ENCODE data around the gene INIP.

INIP gene

DNA sequence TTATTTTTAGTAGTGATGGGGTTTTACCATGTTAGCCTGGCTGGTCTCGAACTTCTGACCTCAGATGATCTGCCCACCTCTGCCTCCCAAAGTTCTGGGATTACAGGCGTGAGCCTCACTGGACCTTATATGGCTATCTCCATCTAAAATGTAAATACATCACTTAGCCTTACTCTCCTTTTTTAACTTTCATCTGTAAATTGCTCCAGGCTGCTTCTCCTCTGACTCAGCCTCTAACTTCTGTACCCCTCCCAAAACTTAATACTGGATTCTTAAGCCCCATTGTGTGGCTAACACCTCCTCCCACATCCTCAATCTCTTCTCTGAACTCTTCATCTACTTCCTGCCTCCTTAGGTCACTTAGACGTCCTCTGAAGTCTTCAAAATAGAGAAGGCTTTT, 36.7 kb upstream of the INIP start:
- Histone ChIP-seq H3K36me3 (ENCODE audit: insufficient read depth, low read length) (no peaks in the 10 kb centered on the region), H3K4me3 (ENCODE audit: low read depth in 1 of 2, low read length in 2 of 2) (no peak overlapping the region), H3K27me3 (ENCODE audit: control insufficient read depth in 1 of 2, insufficient read depth in 2 of 2, low read length in 2 of 2) (no peaks in the 10 kb centered on the region), H3K27ac (ENCODE audit: low read depth, low read length) (peak overlapping the region; percentile 16), H3K9ac (ENCODE audit: low read length) (no peak overlapping the region), H3K9me3 (ENCODE audit: low read length) (no peaks in the 10 kb centered on the region), H3K4me1 (ENCODE audit: insufficient read depth, low read length) (peaks cover 65% of the 10 kb centered on the region)

DNA sequence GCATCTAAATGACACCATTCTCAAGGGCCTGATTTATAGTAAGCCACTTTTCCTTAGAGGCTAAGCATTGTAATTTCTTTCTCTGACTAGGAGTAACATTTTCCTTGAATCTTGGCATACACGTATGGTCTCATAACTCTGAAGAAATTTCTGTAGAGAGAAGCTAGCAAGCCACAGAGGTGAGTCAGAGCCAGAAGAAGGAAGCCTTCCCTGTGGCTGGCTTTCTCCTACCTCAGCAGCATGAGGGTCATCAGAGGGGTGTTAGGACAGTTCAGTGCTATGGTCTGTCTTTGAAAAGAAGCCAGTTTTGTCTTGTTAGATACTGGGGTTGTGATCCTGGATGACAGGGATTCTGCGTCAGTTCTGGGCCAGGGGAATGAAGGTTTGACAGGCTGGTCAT, 35.8 kb upstream of the INIP start:
- Histone ChIP-seq H3K27ac (ENCODE audit: low read depth, low read length) (no peak overlapping the region), H3K4me1 (ENCODE audit: insufficient read depth, low read length) (peaks cover 66% of the 10 kb centered on the region), H3K9me3 (ENCODE audit: low read length) (no peaks in the 10 kb centered on the region), H3K27me3 (ENCODE audit: control insufficient read depth in 1 of 2, insufficient read depth in 2 of 2, low read length in 2 of 2) (no peaks in the 10 kb centered on the region), H3K9ac (ENCODE audit: low read length) (no peak overlapping the region), H3K4me3 (ENCODE audit: low read depth in 1 of 2, low read length in 2 of 2) (no peak overlapping the region), H3K36me3 (ENCODE audit: insufficient read depth, low read length) (no peaks in the 10 kb centered on the region)

DNA sequence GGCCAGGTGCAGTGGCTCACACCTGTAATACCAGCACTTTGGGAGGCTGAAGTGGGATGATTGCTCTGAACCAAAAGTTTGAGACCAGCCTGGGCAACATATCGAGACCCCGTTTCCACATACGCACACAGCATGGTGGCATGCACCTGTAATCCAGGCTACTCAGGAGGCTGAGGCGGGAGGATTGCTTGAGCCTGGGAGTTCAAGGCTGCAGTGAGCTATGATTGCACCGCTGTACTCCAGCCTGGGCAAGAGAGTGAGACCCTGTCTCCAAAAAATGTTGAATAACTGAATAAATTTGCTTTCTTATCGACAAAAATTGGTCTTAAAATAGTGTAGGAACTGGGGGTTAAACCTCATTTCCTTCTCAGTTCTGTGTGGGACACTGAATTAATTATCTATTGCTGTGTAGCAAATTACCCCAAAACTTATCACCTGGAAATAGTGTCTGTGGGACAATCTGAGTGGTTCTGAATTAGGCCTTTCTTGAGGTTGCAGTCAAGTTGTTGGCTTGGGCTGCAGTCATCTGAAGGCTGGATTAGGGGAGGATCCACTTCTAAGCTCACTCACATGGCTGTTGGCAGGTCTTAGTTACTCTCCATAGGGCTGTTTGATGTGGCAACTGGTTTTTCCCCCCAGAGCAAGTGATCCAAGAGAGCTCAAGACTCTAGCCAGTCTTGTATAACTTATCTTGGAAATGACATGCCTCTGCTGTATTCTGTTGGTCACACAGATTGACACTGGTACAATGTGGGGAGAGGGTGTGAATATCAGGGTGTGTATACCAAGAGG, 34.6 kb upstream of the INIP start:
- H3K4me3 ChIP-seq (ENCODE audit: low read depth in 1 of 2, low read length in 2 of 2), result no peak overlapping the region
- H3K4me1 ChIP-seq (ENCODE audit: insufficient read depth, low read length), result peaks cover 62% of the 10 kb centered on the region
- H3K9me3 ChIP-seq (ENCODE audit: low read length), result no peaks in the 10 kb centered on the region
- H3K27ac ChIP-seq (ENCODE audit: low read depth, low read length), result no peak overlapping the region
- no peak overlapping the region for H3K9ac ChIP-seq (ENCODE audit: low read length)
- no peaks in the 10 kb centered on the region for H3K36me3 ChIP-seq (ENCODE audit: insufficient read depth, low read length)
- H3K27me3 ChIP-seq (ENCODE audit: control insufficient read depth in 1 of 2, insufficient read depth in 2 of 2, low read length in 2 of 2), result no peaks in the 10 kb centered on the region

GRCh38 chr9:112751056-112751795, 33.3 kb upstream of the INIP start:
- Histone ChIP-seq H3K9me3 (ENCODE audit: low read length) (no peaks in the 10 kb centered on the region), H3K4me3 (ENCODE audit: low read depth in 1 of 2, low read length in 2 of 2) (peak overlapping the region; percentile 84 to 92), H3K36me3 (ENCODE audit: insufficient read depth, low read length) (no peaks in the 10 kb centered on the region), H3K27me3 (ENCODE audit: control insufficient read depth in 1 of 2, insufficient read depth in 2 of 2, low read length in 2 of 2) (no peaks in the 10 kb centered on the region), H3K4me1 (ENCODE audit: insufficient read depth, low read length) (peaks cover 50% of the 10 kb centered on the region), H3K9ac (ENCODE audit: low read length) (peak overlapping the region; percentile 40), H3K27ac (ENCODE audit: low read depth, low read length) (peak overlapping the region; percentile 82)

GRCh38 chr9:112750764-112751055, 32.8 kb upstream of the INIP start:
- Histone ChIP-seq H3K4me3 (ENCODE audit: low read depth in 1 of 2, low read length in 2 of 2) (peak overlapping the region; percentile 84 to 92), H3K9ac (ENCODE audit: low read length) (no peak overlapping the region), H3K27me3 (ENCODE audit: control insufficient read depth in 1 of 2, insufficient read depth in 2 of 2, low read length in 2 of 2) (no peaks in the 10 kb centered on the region), H3K4me1 (ENCODE audit: insufficient read depth, low read length) (peaks cover 45% of the 10 kb centered on the region), H3K36me3 (ENCODE audit: insufficient read depth, low read length) (no peaks in the 10 kb centered on the region), H3K27ac (ENCODE audit: low read depth, low read length) (peak overlapping the region; percentile 82), H3K9me3 (ENCODE audit: low read length) (no peaks in the 10 kb centered on the region)

- Histone ChIP-seq H3K9ac (ENCODE audit: low read length) (peak within 1 kb of the TSS; percentile 40), H3K36me3 (ENCODE audit: insufficient read depth, low read length) (no peaks in the 10 kb centered on the region), H3K27ac (ENCODE audit: low read depth, low read length) (peak within 1 kb of the TSS; percentile 82), H3K9me3 (ENCODE audit: low read length) (no peaks in the 10 kb centered on the region), H3K27me3 (ENCODE audit: control insufficient read depth in 1 of 2, insufficient read depth in 2 of 2, low read length in 2 of 2) (no peaks in the 10 kb centered on the region), H3K4me3 (ENCODE audit: low read depth in 1 of 2, low read length in 2 of 2) (peak within 1 kb of the TSS; percentile 84 to 92), H3K4me1 (ENCODE audit: insufficient read depth, low read length) (peaks cover 40% of the 10 kb centered on the region)
Observed at GRCh38 chr9:112750016-112750763, 32.3 kb upstream of the INIP start, which contains the start of gene SNX30. Gene SNX30 (plus strand): TSS chr9:112750760. CDS start chr9:112751002, 242 bp downstream.

DNA sequence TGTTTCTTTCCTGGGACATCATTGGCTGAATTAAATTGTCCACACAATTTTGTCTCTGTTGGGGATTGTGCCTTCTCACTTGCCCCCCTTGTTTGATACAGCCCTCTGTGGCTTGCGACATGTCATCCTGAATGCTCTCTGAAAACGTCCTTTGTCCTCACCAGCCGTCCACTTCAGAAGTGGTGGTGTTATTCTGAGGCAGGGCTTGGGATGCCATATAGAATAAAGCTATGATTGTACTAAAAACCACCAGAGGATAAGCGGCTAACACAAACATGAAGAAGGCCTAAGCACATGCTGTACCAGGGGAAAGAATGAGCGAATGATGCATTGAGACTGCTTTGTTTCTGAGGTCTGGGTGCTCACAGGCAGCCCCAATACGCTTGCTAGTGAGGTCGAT, 29.2 kb upstream of the INIP start:
- Histone ChIP-seq H3K4me1 (ENCODE audit: insufficient read depth, low read length) (peaks cover 11% of the 10 kb centered on the region), H3K4me3 (ENCODE audit: low read depth in 1 of 2, low read length in 2 of 2) (no peak overlapping the region), H3K36me3 (ENCODE audit: insufficient read depth, low read length) (no peaks in the 10 kb centered on the region)

GRCh38 chr9:112744177-112744576, 26.3 kb upstream of the INIP start:
- no peaks in the 10 kb centered on the region for H3K9me3 ChIP-seq (ENCODE audit: low read length)
- H3K27me3 ChIP-seq (ENCODE audit: control insufficient read depth in 1 of 2, insufficient read depth in 2 of 2, low read length in 2 of 2), result no peaks in the 10 kb centered on the region
- H3K27ac ChIP-seq (ENCODE audit: low read depth, low read length), result no peak overlapping the region
- no peak overlapping the region for H3K9ac ChIP-seq (ENCODE audit: low read length)
- no peaks in the 10 kb centered on the region for H3K4me1 ChIP-seq (ENCODE audit: insufficient read depth, low read length)
- H3K36me3 ChIP-seq (ENCODE audit: insufficient read depth, low read length), result no peaks in the 10 kb centered on the region
- no peak overlapping the region for H3K4me3 ChIP-seq (ENCODE audit: low read depth in 1 of 2, low read length in 2 of 2)

More for the DNA sequence above, 29.2 kb upstream of the INIP start:
- Histone ChIP-seq H3K9me3 (ENCODE audit: low read length) (no peaks in the 10 kb centered on the region), H3K27ac (ENCODE audit: low read depth, low read length) (no peak overlapping the region), H3K9ac (ENCODE audit: low read length) (no peak overlapping the region), H3K27me3 (ENCODE audit: control insufficient read depth in 1 of 2, insufficient read depth in 2 of 2, low read length in 2 of 2) (no peaks in the 10 kb centered on the region)

GRCh38 chr9:112743216-112743836, 25.4 kb upstream of the INIP start:
- no peaks in the 10 kb centered on the region for H3K9me3 ChIP-seq (ENCODE audit: low read length)
- H3K4me3 ChIP-seq (ENCODE audit: low read depth in 1 of 2, low read length in 2 of 2), result no peak overlapping the region
- no peaks in the 10 kb centered on the region for H3K27me3 ChIP-seq (ENCODE audit: control insufficient read depth in 1 of 2, insufficient read depth in 2 of 2, low read length in 2 of 2)
- no peaks in the 10 kb centered on the region for H3K36me3 ChIP-seq (ENCODE audit: insufficient read depth, low read length)
- H3K4me1 ChIP-seq (ENCODE audit: insufficient read depth, low read length), result no peaks in the 10 kb centered on the region
- no peak overlapping the region for H3K9ac ChIP-seq (ENCODE audit: low read length)
- no peak overlapping the region for H3K27ac ChIP-seq (ENCODE audit: low read depth, low read length)

DNA sequence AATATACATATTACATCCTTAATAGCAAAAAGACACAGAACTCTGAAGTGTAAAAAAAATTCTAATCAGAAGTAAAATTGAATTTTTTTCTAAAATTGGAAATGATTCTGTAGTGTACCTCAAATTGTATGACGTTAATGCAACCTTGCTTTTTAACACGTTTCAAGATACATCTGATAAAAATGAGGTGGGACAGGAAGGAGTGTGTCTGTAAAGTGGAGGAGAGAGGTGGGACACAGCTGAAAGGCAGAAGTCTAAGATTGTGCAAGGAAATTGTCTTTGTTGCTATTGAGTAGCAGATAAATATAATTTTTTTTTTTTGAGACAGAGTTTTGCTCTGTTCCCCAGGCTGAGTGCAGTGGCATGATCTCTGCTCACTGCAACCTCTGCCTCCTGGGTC, 17.0 kb upstream of the INIP start:
- Histone ChIP-seq H3K27me3 (ENCODE audit: control insufficient read depth in 1 of 2, insufficient read depth in 2 of 2, low read length in 2 of 2) (no peaks in the 10 kb centered on the region), H3K4me1 (ENCODE audit: insufficient read depth, low read length) (no peaks in the 10 kb centered on the region), H3K36me3 (ENCODE audit: insufficient read depth, low read length) (no peaks in the 10 kb centered on the region), H3K4me3 (ENCODE audit: low read depth in 1 of 2, low read length in 2 of 2) (no peak overlapping the region), H3K9me3 (ENCODE audit: low read length) (no peaks in the 10 kb centered on the region), H3K9ac (ENCODE audit: low read length) (no peak overlapping the region), H3K27ac (ENCODE audit: low read depth, low read length) (no peak overlapping the region)

DNA sequence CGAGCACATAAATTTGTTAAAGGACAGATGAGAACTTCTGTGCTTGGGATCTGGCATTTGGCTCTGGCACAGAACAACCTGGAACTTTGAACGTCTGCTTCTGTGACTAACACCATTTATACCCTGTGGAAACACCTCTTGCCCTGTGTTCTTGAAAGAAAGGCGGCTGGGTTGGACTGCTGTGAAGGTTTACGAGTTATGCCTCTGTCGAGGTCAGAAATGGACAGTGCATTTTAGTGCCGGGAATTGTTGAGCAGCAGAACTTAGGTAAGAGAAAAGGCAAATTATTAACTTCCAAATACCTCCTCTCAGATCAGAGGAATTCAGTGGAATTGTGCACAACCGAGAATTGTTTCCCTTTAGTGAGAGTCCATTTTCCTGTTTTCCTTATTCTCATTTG, 14.1 kb upstream of the INIP start:
- no peak overlapping the region for H3K9ac ChIP-seq (ENCODE audit: low read length)
- H3K36me3 ChIP-seq (ENCODE audit: insufficient read depth, low read length), result no peaks in the 10 kb centered on the region
- no peak overlapping the region for H3K27ac ChIP-seq (ENCODE audit: low read depth, low read length)
- no peaks in the 10 kb centered on the region for H3K9me3 ChIP-seq (ENCODE audit: low read length)
- H3K4me3 ChIP-seq (ENCODE audit: low read depth in 1 of 2, low read length in 2 of 2), result no peak overlapping the region
- H3K27me3 ChIP-seq (ENCODE audit: control insufficient read depth in 1 of 2, insufficient read depth in 2 of 2, low read length in 2 of 2), result no peaks in the 10 kb centered on the region
- H3K4me1 ChIP-seq (ENCODE audit: insufficient read depth, low read length), result no peaks in the 10 kb centered on the region

Measured in muscle layer of colon (tissue), 2 donors.